ENCODE measurements around the gene LATS2.
"Not testable (repeated sequence)": the region's sequence is repeated elsewhere in the genome, so short reads cannot be mapped to it uniquely, and the experiment has no call there.

The LATS2 gene

DNA sequence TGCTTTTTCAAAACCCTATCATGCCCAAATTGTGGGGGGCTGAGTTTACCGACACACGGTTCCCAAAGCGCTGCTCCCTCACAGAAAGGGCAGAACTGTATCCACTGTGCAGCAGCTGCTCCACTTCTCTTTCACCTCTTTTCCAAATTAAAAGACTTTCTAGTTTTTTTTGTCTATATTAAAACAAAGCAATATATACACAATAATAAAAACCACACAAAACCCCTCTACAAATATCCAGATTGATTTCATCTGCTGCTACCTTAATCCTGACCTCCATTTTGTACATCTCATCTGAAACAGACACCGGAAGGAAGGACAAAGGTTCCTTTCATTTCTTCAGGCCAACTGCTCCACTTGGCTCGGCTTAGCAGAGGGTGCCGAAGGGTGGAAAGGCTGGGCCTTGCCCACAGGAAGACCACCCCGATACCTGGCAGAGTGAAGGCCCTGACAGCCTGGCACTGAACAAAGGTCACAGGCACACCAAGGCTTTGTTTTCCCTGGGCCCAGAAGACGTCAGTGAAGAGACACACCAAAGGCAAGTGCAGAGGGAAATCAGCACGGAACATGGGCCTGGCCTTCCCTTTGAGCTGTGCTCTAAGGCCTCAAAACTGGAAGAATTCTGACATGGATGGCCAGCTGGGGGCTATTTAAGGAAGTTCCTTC is 71.6 kb downstream of the LATS2 start:
- no peak for DNase-seq

DNA sequence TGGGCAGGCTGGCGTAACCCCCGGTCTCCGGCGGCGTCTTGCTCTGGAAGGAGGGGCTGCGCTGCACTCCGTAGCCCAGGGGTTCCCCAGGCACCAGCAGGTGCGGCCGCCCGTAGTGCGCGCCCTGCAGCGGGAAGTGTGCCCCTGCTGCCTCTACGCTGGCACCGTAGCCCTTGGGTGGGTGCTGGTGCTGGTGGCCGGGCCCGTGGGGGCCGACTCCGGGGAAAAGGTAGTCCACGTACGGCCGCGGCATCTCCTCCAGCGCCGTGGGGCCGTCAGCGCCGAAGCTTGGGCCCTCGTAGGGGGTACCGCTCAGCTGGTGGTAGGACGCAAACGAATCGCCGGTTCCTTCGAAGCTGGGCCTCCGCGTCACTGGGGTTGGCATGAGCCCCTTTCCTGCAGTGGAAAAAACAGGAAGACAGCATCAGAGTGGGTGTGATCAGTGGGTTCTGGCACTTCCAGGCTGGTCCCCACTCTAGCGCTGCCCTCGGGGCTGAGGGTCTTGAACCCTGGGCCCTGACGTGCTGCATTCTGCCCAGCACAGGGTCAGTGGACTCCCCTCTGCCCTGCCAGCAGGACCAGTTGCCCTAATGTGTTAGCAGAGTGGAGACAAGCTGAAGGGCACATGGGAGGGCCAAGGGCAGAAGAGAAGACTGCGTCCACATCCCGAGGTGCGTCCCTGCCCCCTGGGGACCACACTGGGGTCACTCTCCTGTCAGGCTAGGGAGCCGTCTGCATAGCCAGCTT is 72.3 kb downstream of the LATS2 start:
- DNase-seq: no peak

DNA sequence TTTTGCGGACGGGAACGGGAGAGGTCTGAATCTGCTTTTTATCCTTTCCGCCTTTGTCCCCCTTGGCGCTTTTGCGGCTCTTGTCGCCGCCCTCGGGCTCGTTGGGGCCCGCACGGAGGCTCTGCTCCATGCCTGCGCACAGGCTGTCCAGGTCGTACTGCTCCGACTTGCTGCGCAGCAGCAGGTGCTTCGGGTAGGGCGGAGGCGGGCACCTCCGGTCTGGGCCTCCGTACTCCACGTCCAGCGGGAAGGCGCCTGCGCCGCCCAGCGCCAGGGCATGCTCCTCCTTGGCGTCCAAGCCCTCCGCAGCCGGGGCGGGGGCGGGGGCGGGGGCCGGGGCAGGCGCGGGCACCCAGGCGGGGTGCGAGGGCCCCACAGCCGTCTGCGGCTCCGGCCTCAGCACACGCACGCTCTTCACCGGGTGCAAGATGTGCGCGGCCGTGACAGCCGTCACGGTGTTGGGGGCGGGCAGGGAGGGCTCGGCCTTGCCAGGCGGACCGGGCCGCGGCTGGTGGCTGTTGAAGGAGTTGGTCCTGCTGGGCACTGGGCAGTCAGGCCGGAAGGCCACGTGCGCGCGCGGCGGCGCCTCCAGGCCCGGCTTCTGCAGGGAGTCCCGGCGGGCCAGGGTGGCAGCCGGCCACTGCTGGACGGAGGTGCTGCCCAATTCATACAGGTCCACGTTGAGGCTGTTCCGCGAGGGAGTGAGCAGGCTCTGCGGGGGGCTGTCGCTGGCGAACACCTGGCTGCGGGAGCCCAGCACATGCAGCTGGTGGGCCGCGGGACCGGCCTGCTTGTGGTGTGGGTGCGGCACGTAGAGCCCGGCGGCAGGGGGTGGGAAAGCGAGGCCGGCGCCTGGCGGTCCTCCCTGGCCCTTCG is 73.1 kb downstream of the LATS2 start:
- DNase-seq: no peak

DNA sequence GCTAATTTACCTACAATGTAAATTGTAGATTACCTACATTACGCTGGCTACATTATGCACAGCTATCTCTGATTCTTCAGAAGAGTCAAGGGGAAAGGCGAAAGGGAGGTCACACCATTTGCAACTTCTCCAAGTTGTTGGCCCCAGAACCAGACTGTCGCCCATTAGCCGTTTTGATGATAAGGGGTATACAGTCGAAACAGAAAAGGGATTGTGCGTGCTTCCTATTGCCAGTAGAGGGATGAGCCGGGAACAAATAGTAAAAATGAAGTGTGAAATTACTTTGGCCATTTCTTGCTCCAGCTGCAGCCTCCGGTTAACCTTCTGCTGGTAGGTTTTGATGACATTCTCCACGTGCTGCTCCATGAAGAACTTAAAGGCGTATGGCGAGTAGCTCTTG is 73.8 kb downstream of the LATS2 start:
- DNase-seq: no peak

DNA sequence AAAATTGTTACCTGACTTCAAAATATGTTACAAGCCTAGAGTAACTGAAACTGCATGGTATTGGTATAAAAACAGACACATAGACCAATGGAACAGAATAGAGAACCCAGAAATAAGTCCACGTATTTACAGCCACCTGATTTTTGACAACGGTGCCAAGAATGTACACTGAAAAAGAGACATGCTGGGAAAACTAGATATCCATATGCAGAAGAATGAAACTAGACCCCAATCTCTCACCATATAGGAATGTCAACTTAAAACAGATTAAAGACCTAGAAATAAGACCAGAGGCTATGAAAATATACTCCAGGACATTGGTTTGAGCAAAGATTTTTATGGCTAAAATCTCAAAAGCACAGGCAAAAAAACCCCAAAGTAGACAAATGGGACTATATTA is 76.5 kb downstream of the LATS2 start:
- DNase-seq: no peak

GRCh38 chr13:20983386-20983785 is 78.0 kb downstream of the LATS2 start:
- no peak for DNase-seq

DNA sequence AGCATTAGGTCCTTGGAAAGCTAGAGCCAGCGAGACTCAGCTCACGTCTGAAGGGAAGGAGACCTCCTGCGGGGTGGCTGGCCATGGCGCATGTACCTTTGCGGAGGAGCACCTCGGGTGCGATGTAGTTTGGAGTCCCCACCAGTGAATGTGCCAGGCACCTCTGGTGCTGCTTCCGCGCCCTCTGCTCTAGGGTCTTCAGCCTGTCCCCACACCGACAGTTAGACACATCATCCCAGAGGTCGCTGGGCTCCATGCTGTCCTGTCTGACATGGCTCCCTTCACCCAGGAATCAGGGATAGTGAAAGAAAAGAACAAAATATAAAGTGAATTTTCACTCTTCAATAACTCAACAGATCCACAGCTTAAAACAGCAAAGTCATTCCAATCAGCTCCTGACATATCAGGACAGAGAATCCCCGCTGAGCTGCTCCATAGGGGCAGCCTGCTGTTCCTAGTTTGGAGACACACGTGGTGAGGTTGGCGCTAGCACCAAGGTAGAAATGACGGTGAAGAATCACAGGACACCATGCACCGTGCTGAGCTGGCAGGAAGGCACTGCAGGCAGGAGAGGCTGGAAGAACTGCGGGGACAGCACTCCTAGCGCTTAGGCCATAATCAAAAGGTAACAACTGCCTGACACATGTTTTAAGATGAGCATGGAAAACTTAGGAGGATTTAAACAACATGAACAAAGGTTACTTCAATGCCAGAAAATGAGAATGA is 79.9 kb downstream of the LATS2 start:
- DNase-seq: no peak

DNA sequence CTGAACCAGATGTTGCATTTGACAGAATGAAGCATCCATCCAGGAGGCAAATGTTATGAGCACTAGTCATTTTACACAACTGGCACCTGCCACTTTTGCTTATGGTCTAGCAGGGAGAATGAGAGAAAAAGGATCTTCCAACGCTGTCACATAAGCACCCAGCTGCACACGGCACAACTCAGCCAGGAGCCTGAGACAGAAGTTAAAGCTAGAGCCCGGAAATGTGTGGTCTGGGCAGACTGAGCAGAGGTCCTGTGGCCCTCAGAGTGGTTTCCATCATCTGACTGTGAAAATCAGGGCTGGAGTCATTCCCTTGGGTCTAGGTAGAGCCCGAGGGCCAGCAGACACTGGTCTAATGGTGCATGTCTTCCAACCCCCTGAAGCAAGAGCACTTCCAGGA is 80.5 kb downstream of the LATS2 start:
- no peak for DNase-seq

- no peak for DNase-seq
These were observed 81.0 kb downstream of the LATS2 start for GRCh38 chr13:20980430-20980829.

- no peak for DNase-seq
These were observed 84.0 kb downstream of the LATS2 start for GRCh38 chr13:20977394-20977793.

- DNase-seq: no peak
These were observed 86.3 kb downstream of the LATS2 start for GRCh38 chr13:20974981-20975585.

DNA sequence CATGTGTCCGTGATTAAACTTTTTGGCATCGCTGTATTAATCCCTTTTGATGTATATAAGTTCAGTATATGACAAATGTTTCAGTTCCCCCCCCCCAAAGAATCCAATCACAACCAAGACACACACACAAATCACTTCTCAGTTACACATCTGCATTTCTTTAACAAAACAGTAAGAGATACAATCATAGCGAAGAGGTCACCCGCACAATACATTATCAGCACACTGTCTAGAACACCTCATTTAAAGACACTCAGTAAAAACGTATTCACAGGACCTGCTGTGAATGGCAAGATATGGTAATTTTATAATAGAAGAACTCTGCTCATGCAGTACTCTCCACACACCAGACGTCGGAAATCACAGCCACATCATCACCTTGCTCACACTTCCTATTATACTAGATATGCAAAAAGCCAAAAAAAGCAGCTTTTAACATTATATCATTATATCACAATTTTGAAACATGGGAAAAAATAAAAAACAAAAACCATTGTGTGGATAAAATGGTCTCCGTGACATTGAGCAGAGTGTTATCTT is 87.4 kb downstream of the LATS2 start:
- DNase-seq: no peak

- DNase-seq: no peak
These were observed 88.7 kb downstream of the LATS2 start for GRCh38 chr13:20972731-20973130.

GRCh38 chr13:20969182-20969581 is 92.2 kb downstream of the LATS2 start:
- DNase-seq: no peak

DNA sequence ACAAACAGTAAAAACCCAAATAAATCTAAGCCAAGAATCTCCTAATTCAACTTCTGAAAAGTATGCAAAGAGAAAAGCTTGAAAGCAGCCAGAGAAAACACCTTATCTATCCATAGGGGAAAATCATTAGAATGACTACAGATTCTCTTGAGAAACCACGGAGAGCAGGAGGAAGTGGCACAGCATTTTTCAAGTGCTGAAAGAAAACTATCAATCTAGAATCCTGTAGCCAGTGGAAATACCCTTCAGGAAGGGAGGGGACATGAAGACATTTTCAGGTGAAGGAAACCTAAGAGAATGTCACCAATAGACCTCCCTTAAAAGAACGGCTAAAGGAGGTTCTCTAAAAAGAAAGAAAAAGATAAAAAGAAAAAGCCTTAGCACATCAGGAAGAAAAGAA is 92.6 kb downstream of the LATS2 start:
- no peak for DNase-seq

GRCh38 chr13:20967340-20967739 is 94.0 kb downstream of the LATS2 start:
- no peak for DNase-seq

DNA sequence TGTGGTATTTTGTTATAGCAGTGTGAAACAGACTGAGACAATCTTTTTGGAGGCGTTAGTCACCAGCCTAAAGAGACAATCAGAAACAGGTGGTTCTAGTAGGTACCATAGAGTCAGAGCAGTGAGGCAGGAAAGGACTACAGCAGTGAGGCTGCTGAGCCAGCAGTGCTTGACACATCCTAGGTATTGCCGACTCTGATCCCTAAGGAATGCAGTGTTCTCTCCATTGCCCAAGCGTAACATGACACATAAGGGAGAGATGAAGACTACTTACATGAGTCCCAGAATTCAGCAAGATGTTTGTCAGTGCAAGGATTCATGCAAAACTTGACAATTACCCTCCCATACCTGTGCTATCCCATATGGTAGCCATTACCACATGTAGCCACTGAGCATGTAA is 96.5 kb downstream of the LATS2 start:
- DNase-seq: no peak

DNA sequence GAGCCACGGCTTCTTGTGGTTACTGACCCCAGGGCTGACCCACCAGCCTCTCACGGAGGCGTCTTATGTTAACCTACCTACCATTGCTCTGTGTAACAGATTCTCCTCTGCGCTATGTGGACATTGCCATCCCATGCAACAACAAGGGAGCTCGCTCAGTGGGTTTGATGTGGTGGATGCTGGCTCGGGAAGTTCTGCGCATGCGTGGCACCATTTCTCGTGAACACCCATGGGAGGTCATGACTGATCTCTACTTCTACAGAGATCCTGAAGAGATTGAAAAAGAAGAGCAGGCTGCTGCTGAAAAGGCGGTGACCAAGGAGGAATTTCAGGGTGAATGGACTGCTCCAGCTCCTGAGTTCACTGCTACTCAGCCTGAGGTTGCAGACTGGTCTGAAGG is 99.7 kb downstream of the LATS2 start:
- not testable (repeated sequence) for DNase-seq

- DNase-seq: no peak
These were observed 100.6 kb downstream of the LATS2 start for GRCh38 chr13:20960663-20961309.

DNA sequence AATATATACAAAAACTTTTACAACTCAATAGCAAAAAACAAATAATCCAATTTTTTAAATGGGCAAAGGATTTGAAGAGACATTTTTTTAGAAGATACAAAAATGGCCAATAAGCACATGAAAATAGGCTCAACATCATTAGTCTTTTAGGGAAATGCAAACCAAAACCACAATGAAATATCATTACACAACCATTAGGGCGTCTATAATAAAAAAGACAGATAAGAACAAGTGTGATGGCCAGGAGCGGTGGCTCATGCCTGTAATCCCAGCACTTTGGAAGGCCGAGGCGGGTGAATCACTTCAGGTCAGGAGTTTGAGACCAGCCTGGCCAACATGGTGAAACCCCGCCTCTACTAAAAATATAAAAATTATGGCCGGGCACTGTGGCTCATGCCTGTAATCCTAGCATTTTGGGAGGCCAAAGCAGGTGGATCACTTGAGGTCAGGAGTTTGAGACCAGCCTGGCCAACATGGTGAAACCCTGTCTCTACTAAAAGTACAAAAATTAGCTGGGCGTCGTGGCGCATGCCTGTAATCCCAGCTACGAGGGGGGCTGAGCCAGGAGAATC is 104.3 kb downstream of the LATS2 start:
- DNase-seq: not testable (repeated sequence)

GRCh38 chr13:20955496-20955895 is 105.9 kb downstream of the LATS2 start:
- no peak for DNase-seq
